Heart left ventricle (tissue), 13 donors: ENCODE data around the gene DPYSL3.

Experiments used
- CTCF ChIP-seq, 12 donors: fragments of 200-600 bp; sonication (generic) in 4 of 12; IDR thresholded peaks; one replicate each; pipeline versions ENCODE4 v1.5.0 to v1.8.0; 2018 to 2022; ENCODE audit warnings: antibody characterized with exemption in 12 of 12, mild to moderate bottlenecking in 5 of 12
- POLR2A ChIP-seq, 2 donors: fragments of 450-650 bp; IDR thresholded peaks; one replicate each; pipeline ENCODE4 v1.6.1; 2017; ENCODE audit warnings: antibody characterized with exemption in 2 of 2, mild to moderate bottlenecking in 2 of 2, moderate library complexity in 2 of 2
- donor health status: ischemic (EF 13 %, LVEDD 7.1; RV severe dilation, severe dysfunction).
- donor health status: DM: no; HTN: yes; CAD: no.
- donor health status: DM: no; HTN: no; CAD: no.
- donor health status: ischemic (EF 25% LVEDD 6.9; RV normal size, moderate dysfunction).
- donor health status: ischemic (EF 25% LVEDD 5.7; RV mildly dilated, moderate dysfunction).
- donor health status: ischemic (EF 35%, LVEDD 5.7; RV mildly dilated, moderate dysfunction).
- donor health status: nonischemic (EF 11% LVEDD 7.7; RV severe dilation, severe dysfunction).
- donor health status: DM: yes; HTN: yes; CAD: no.
- donor health status: PGD.
- donor health status: ischemic (EF 29% LVEDD 5.4; RV normal size, mild dysfunction).
- donor health status: nonischemic (EF 23%, LVEDD 6.1; RV moderate dilation, normal function).

- TF ChIP-seq CTCF (IDR thresholded peaks at IDR 0.05) = no peak
- no peak for TF ChIP-seq POLR2A (IDR thresholded peaks at IDR 0.05)
These were observed 98.2 kb downstream of the DPYSL3 start for GRCh38 chr5:147411359-147412319.
